NCI-H446 treated with DMSO at 0.1 percent for 48 hours (cell line): ENCODE measurements around the gene PDILT.

ENCODE experiments used
- DNase-seq: peaks from one replicate; lab custom pipeline; 2025; lab: John Stamatoyannopoulos, UW

PDILT gene

DNA sequence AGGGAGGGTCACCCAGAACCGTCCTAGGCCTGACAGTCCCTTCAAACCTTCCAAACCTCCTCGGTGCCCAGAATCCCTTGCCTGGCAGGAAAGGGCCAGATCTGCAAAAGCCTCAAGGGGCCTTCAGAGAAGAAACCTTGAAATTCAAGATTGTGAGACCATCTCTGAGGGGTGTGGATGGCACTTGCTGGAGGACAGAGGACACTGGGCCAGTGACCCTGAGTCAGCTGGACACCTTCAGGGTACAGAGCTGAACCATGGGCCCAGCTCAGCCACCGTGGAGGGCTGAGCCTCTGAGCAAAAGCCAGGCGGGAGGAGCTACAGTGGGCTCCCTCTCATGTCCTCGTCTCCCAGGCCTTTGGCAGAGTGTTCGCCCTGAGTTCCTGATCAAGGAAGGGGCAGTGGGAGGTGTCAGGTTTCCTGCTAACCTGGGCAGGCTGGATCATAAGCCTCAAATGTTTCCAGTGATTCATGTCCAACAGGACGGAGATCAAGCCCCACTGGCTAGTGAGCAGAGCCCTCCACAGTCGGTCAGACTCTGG lies 3.0 kb downstream of the PDILT start:
- no peak for DNase-seq

DNA sequence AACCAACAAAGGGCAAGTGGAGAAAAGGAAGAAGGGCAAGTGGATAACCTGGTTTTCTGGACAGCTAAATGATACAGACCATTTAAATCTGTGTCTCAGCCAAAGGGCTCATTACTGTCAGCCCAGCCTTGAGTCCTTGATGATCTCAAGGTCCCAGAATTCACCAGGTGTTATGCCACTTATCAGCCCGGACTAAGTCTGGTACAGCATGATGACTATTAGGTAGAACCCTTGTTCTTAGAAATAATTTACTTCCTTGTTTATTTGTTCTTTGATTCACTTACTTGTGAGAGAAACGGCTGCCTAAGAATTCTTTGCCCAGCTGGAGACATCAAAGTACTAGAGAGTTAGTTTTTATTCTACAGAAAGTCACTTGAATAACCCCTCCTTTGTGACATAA lies 3.5 kb downstream of the PDILT start:
- no peak for DNase-seq

DNA sequence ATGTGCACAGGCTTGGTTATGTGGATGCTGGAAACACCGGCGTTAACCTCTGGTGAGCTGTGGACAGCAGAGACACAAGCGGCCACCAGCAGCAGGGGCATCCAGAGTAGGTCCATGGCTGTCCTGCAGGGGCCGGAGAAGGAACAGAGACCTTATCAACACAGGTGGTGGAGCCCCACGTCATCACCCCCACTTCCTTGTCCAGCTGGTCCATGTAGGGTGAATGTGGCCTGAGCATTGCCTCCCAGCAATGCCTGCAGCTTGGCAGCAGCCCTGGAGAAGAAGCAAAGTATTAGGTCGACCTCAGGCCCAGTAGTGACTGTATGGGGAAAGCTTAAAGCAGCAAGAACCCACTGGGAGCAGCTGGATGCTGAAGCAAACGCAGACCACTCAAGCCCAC lies 5.4 kb downstream of the PDILT start:
- DNase-seq = no peak

DNA sequence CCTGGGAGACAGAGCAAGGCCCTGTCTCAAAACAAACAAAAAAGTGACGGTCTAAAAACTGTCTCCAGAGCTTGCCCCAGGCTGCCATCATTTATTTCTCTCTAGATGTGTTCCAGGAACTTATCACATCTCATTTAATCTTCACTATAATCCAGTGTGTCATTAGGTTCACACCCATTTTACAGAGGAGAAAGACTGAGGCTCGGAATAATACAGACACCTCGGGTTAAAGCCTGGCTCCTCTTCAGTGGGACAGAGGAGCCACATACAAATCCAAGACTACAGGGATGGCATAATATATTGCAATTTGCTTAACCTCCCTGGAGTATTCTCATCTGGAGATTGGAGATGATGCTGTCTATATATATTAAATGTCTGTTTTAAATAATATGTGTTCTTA lies 5.9 kb downstream of the PDILT start:
- no peak for DNase-seq

DNA sequence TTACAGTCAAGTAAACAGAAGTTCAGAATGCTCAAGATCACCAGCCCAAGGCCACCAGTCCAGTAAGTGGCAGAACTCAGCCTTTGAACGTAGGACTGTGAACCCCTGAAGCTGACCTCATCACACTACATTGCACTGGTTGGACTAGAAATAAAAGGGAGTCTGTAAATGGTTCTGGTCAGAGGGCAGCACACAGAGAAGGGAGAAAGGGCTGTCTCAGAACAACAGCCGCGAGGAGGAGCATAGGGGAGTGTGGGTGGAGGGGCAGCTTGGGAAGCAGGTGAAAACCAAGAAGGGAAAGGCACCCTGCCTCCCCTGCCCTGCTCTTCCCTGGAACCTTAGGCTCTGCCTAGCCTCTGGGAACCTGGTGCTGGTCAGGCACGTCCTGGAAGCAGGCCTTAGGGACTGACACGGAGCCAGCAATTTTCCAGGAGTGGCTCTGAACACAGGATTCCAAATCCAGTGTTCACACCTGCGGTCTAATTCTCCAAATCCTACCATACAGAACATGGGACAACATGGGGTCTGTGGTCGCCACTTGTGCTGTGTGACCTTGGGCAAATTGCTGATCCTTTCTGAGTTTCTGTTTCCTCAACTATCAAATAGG lies 7.0 kb downstream of the PDILT start:
- DNase-seq = no peak

DNA sequence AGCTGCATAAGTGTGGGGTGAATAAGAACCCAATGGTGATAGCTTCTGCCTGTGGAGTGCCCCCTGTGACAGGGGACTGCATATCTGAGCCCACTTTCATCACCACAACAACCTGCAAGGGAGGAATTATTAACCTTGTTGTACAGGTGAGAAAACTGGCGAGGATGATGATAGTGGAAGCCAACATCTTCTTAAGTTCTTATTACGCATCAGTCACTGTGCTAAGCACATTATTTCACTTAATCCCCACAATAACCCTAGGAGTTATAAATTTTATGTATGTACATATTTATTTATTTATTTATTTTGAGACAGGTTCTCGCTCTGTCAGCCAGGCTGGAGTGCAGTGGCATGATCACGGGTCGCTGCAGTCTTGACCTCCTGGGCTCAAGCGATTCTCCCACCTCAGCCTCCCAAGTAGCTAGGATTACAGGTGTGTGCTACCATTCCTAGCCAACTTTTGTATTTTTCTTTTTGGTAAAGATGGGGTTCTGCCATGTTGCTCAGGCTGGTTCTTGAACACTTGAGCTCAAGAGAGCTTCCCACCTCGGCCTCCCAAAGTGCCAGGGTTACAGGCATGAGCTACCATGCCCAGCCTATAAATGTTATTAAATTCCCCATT lies 7.6 kb downstream of the PDILT start:
- DNase-seq = no peak

DNA sequence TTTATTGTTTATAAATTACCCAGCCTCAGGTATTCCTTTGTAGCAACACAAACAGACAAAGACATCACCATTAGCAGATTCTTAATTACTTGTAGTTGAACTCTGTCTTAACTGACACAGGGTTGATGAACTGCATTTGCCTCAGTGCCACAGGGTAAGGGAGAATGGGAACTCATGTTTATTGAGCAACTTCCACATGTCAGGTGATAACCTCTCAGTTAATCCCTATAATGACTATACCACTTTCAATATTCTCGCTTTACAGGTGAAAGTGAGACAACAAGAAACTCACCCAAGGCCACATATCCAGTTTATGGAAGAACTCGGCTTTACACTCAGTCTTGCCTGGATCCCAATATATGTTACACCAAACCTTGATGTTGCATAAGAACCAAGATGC lies 8.6 kb downstream of the PDILT start:
- no peak for DNase-seq

DNA sequence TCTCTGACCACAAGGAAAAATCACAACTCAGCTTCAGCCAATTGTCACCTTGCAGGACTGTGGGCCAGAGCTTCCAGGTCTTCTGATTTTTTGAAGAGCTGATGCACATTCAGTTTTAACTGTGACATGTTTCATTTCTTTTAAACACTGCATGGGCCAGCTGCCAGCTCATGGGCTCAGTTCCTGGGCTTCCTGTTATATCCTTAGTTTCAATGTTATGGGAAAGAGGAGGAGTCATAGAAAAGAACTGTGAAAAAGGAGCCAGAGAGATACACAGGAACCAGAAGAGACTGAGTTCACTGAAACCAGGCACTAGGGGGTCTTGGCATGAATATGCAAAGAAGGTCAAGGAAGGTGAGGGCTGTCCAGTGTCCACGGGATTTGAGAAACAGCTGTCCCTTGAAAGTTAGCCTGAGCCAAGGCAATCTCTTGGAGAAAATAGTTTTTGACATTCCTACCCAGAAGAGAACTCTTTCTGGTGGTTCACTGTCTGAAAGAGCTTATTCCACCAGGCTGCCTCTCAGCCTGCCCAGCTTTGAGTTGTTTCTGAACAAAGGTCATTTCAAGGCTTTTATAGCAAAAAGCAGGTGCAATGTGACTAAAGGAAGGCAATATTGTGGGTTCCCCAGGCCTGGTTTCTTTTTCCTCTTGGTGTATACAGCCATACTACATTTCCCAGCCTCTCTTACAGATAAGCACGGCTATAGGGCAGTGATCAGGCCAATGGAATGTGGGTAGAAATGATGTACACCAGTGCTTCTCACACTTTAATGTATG lies 10.5 kb downstream of the PDILT start:
- no peak for DNase-seq

DNA sequence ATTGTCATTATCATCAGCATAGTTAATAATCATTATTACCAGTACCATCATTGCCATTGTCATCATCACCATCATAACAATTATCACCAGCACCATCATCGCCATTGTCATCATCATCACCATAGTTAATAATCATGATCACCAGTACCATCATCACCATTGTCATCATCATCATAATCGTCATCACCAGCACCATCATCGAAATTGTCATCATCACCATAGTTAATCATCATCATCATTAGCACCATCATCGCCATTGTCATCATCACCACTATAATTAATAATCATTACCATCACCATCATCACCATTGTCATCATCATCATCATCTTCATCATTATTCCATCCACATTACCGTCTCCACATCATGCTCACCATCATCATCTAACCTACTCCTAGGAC lies 13.5 kb downstream of the PDILT start:
- DNase-seq = no peak

DNA sequence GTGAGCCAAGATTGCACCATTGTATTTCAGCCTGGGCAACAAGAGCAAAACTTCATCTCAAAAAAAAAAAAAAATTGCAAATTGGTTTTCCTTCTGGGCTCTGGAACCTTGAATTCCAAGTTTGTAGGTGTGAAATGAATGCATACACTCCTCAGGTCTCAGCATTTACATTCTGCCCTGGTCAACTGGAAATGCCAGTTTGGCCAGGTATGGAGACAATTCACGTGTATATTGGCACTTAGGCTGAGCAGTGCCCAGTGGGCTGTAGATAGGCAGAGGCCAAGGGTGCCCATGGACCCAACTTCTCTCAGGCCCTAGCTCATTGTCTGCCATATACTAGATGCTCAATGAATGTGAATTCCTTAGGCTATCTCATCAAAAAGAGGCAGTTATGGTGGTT lies 15.7 kb downstream of the PDILT start:
- DNase-seq = no peak

DNA sequence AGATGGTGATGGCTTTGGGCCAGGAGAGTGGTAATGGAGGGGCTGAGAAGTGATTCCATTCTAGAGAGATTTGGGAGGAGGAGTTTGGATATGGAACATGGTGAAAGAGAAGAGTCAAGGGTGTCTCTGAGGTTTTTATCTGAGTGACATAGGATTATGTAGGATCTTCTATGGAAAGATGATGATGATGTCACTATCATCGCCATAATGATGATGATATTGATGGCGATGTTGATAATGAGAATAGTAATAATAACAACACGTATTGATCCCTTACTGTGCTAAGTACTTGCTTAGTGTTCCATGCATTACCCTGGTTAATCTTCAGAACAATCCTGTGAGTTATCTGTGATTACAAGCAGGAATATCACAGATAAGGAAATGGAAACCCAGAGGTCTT lies 16.6 kb downstream of the PDILT start:
- no peak for DNase-seq

DNA sequence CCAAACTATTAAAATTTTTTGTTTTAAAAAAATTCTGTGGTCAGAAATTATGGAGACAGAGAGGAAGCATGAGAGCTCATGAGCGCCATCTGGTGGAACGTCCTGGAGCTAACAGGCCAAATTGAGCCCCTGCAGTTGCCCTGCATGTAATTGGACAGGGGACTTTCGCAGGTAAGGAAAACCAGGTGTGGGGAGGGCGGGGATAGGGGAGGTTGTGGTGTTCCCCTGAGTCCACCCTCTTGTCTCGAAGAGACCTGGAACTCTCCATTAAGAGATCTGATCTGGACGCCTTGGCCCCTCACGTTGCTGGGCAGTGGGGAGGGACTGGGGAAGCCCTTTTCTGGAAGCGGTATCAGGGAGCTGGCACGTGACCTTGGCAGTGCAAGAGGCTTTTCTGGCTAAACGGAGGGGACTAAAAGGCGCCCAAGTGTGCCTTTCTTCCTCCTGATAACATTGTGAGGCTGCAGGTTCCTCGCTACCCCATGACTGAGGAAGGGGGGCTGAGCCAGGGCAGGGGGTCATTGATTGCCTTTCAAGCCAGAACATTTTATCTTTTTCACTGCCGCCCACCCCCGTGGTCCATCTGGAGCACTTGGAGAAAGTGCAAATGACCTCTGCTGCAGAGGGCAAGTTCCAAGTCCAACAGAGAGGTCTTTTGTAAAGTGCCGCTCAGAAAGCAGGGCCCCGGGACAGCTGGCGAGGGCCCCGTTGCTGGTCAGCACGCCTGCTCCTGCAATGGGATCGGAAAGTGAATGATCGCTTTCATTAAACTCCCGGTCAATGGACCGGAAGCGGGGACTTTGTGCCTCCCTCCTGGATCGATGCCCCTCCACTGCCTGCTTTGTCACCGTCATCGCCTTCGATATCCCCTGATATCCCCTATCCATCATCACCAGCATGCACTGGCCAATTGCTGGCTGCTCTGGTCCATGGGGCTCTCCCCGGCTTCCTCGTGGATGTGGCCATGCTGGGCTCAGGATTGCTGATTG lies 18.4 kb downstream of the PDILT start:
- DNase-seq = no peak

DNA sequence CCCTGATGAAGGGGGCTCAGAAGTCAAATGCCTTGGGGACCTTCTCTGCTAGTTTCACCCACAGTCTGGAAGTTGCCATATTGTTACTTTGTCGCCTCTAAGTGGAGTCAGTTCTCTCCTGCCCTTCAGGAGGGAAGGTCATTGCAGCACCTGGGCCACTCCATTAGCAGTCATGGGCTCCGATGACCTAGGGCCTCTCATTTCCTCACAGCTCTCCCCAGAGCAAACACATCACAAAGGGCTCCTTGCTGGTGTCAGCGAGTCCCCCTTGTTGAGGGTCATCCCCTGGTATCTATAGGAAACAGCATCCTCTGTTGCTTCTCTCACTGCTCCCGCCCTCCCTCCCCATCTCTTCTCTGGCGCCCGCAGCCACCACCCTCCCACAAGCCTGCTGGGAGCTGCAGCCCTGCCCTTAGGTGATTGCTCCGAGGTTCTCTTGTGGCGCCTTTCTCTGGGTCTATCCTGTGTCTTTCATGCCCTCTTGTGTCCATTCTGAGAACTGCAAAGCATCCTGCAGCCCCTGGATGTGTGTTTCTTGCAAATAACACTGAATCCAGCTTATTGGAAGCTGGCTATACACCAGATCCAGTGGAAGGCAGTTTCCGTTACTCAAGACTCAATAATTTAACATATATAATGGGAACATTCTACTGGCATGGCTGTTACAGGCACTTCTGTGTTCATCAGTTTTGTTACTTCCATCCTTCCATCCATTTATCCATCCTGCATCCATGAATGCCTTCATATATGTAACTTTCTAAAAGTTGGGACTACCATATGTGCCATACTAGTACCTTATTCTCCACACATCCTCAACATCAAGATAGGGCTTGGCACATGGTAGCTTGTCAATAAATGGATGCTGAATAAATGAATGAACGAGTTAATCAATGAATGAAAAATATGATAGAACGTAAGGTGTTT lies 21.2 kb downstream of the PDILT start:
- peak; percentile 10 for DNase-seq

DNA sequence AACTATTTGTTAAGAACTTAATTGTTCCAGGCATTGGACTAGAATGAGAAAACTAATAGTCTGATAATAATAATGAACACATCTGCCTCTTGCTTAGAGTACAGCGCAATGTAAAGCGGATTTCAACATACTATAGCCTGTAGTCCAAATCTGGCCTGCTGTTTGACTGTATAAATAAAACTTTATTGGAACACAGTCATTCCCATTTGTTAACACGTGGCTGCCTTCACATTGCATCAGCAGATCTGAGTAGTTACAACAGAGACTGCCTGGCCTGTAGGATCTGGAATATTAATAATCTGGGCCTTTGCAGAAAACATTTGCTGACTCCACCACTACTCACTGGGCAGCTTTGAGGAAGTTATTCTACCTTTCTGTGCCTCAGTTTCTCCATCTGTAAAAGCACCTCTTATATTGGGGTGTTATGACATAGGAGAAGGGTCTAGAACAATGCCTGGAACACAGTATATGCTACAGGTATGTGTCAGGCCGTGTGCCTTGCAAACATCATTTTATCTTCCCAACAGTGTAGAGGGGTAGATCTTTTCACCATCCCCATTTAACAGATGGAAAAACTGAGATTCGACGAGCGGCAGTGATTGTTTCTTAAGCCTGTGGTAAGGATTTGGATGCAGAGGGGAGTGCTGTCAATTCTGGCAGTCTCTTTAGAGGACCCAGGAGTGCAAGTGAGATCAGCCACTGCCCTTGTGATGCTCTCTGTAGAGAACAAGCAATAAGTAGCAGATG lies 22.2 kb downstream of the PDILT start:
- DNase-seq = no peak

DNA sequence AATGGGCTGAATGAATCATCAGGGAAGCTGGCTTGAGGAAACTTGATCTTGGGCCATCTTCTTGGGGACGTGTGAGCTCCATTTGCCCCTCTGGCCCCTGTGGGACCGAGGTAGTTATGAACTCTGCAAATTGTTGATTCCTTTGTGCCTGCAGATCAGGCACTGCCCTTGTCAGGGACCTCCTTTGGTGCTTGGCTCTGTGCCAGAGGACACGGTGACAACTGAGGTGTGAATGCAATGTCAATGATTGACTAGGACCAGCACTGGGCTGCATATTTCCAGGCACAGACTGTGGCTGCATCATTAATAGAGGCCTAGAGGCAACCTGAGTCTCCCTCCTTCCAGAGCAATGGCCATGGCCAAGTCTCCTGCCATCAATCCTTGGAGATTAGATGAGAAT lies 23.8 kb downstream of the PDILT start:
- no peak for DNase-seq

DNA sequence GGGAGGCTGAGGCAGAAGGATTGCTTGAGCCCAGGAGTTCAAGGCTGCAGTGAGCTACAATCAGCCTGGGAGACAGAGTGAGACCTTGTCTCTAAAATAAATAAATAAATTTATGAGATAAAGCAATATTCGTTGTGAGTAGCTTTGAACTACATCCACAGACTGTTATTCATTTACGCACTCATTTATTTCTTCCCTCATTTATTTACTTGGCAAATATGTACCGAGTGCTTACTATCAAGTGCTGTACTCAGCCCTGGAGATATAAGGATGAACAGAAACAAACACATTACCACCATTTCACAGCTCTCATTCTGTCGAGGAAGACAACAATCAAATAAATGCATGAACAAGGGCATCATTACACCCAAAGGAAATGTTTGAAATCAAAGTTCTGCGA lies 27.4 kb downstream of the PDILT start:
- DNase-seq = no peak

DNA sequence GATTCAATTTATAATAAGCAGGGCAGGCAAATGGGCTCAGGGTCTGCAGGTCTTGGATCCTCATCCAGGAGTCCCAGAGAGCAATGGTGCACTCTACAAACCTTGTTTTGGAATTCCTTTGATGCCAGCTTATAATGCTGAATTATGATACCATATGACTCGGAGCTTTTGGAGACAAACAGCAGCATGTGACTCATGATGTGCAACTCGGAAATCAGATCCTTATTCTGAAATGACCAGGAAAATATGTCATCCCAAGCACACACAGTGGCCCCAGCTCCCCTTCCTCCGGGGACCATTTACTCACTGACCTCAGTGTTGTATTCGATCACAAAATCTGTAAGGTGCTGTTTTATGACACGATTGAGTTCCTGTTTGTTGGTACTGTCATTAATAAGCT lies 31.8 kb downstream of the PDILT start:
- DNase-seq = no peak

DNA sequence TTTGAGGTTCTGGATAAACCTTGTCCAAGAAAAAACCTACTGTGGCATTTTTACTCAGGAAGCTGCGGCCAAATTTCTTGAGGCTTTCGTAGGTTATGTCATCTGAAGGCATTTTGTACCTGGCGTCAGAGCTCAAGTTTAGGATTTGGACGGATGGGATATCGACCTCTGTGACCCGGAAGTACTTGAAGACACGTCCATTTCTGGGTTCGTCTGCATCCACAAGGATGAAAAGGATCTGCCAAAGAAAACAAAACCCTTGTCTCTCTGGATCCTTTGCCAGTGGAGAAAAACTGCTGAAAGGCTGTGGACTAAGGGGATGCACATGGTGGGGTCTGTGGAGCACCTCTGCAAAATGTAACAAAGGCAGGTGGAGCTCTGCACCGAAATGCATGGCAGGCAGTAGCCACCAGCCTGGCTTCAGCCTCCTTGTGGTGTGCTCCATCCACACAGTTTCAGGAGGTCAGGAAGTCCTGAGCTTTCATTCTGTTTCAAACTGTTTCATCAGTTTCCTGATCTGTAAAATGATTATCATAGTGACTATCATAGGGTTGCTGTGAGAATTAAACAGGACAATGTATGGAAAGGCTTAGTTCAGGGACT lies 35.0 kb downstream of the PDILT start:
- no peak for DNase-seq

DNA sequence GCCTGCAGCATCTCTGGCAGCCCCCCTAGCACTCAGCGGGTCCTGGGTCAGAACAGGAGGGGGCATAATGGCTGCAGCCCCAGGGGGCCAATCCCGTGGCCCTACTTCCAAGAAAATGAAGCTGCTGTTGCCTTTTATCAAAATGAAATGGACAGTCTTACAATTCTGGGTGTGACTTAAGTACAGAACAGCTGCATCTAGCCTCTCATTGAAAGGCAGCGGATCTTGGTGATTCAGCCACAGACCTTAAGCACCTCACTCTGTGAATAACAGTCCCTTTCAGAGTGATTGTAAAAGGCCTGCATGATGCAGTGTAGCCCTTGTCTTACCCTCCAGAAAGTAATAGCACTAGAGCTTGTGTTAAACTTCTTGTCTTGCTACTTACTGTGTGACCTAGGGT lies 40.5 kb downstream of the PDILT start:
- DNase-seq = no peak

DNA sequence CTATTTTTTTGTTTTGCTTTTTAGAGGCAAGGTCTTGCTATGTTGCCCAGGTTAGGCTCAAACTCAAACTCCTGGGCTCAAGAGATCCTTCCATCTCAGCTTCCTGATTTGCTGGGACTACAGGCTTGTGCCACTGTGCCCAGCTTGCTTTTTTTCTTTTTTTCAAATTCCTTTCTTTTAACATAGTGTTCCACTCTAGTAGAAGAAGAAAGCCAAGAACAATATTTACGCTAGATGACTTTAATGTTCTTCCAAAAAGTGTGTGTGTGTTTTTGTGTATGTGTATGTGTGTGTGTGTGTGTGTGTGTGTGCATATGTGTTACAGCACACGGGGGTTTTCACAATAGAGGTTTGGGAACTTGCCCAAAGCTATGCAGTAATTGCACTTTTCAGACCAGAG lies 41.3 kb downstream of the PDILT start:
- DNase-seq = no peak
